ENCODE data around the gene MLLT3.
A peak's percentile ranks its signal among the peaks of the same experiment; 100 is the strongest.

MLLT3 gene

DNA sequence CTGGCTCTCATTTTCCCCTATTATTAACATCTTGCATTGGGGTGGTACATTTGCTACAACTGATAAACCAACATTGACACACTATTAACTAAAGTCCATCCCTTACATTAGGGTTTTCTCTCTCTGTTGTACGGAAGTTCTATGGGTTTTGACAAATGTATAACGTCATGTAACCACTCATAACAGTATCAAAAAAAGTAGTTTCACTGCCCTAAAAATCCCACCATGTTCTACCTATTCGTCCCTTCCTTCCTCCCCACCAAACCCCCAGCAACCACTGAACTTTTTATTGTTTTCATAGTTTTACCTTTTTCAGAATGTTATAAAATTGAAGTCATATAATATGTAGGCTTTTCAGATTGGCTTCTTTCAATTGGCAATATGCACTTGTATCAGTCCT, 40.1 kb downstream of the MLLT3 start:
- no peaks in the 10 kb centered on the region for H3K36me3 ChIP-seq (ENCODE audit: control insufficient read depth in 2 of 2, insufficient read depth in 2 of 2, low read length in 2 of 2)
- no peak overlapping the region for H3K9ac ChIP-seq (ENCODE audit: low read depth in 1 of 2, low read length in 2 of 2)
- H3K4me3 ChIP-seq (ENCODE audit: low read length in 2 of 2): no peak overlapping the region
- H3K27ac ChIP-seq (ENCODE audit: low read depth in 2 of 2, low read length in 2 of 2): no peak overlapping the region
- H3K27me3 ChIP-seq (ENCODE audit: control insufficient read depth in 2 of 2, insufficient read depth in 2 of 2, low read length in 2 of 2): no peaks in the 10 kb centered on the region
- peaks cover 0 to 8% of the 10 kb centered on the region in 2 donors for H3K4me1 ChIP-seq (ENCODE audit: control insufficient read depth in 2 of 2, insufficient read depth in 2 of 2, low read length in 2 of 2)
- no peaks in the 10 kb centered on the region for H3K9me3 ChIP-seq (ENCODE audit: control insufficient read depth in 2 of 2, low read length in 2 of 2)

GRCh38 chr9:20580673-20581072, 41.6 kb downstream of the MLLT3 start:
- Histone ChIP-seq H3K9me3 (ENCODE audit: control insufficient read depth in 2 of 2, low read length in 2 of 2) (no peaks in the 10 kb centered on the region), H3K4me1 (ENCODE audit: control insufficient read depth in 2 of 2, insufficient read depth in 2 of 2, low read length in 2 of 2) (peaks cover 0 to 8% of the 10 kb centered on the region in 2 donors), H3K4me3 (ENCODE audit: low read length in 2 of 2) (no peak overlapping the region), H3K36me3 (ENCODE audit: control insufficient read depth in 2 of 2, insufficient read depth in 2 of 2, low read length in 2 of 2) (no peaks in the 10 kb centered on the region), H3K9ac (ENCODE audit: low read depth in 1 of 2, low read length in 2 of 2) (no peak overlapping the region), H3K27me3 (ENCODE audit: control insufficient read depth in 2 of 2, insufficient read depth in 2 of 2, low read length in 2 of 2) (no peaks in the 10 kb centered on the region), H3K27ac (ENCODE audit: low read depth in 2 of 2, low read length in 2 of 2) (no peak overlapping the region)

GRCh38 chr9:20579524-20580314, 42.6 kb downstream of the MLLT3 start:
- Histone ChIP-seq H3K27ac (ENCODE audit: low read depth in 2 of 2, low read length in 2 of 2) (no peak overlapping the region), H3K9me3 (ENCODE audit: control insufficient read depth in 2 of 2, low read length in 2 of 2) (no peaks in the 10 kb centered on the region), H3K36me3 (ENCODE audit: control insufficient read depth in 2 of 2, insufficient read depth in 2 of 2, low read length in 2 of 2) (no peaks in the 10 kb centered on the region), H3K9ac (ENCODE audit: low read depth in 1 of 2, low read length in 2 of 2) (no peak overlapping the region), H3K27me3 (ENCODE audit: control insufficient read depth in 2 of 2, insufficient read depth in 2 of 2, low read length in 2 of 2) (no peaks in the 10 kb centered on the region), H3K4me1 (ENCODE audit: control insufficient read depth in 2 of 2, insufficient read depth in 2 of 2, low read length in 2 of 2) (peaks cover 0 to 8% of the 10 kb centered on the region in 2 donors), H3K4me3 (ENCODE audit: low read length in 2 of 2) (no peak overlapping the region)

DNA sequence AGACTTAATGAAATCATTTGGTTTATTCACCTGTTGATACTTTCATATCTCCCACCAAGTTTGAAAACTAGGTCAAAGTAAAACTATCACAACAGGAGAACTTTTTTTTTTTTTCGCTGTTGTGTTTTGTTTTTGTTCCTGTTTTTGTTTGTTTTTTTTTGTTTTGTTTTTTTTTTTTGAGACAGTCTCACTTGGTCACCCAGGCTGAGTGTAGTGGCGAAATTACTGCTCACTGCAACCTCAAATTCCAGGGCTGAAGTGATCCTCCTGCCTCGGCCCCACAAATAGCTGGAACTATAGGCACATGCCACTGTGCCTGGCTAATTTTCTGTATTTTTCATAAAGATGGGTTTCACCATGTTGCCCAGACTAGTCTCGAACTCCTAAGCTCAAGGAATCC, 49.3 kb downstream of the MLLT3 start:
- Histone ChIP-seq H3K36me3 (ENCODE audit: control insufficient read depth in 2 of 2, insufficient read depth in 2 of 2, low read length in 2 of 2) (no peaks in the 10 kb centered on the region), H3K4me1 (ENCODE audit: control insufficient read depth in 2 of 2, insufficient read depth in 2 of 2, low read length in 2 of 2) (peaks cover 2 to 11% of the 10 kb centered on the region in 2 donors), H3K4me3 (ENCODE audit: low read length in 2 of 2) (no peak overlapping the region), H3K27me3 (ENCODE audit: control insufficient read depth in 2 of 2, insufficient read depth in 2 of 2, low read length in 2 of 2) (no peaks in the 10 kb centered on the region), H3K9ac (ENCODE audit: low read depth in 1 of 2, low read length in 2 of 2) (no peak overlapping the region), H3K27ac (ENCODE audit: low read depth in 2 of 2, low read length in 2 of 2) (no peak overlapping the region), H3K9me3 (ENCODE audit: control insufficient read depth in 2 of 2, low read length in 2 of 2) (no peaks in the 10 kb centered on the region)

DNA sequence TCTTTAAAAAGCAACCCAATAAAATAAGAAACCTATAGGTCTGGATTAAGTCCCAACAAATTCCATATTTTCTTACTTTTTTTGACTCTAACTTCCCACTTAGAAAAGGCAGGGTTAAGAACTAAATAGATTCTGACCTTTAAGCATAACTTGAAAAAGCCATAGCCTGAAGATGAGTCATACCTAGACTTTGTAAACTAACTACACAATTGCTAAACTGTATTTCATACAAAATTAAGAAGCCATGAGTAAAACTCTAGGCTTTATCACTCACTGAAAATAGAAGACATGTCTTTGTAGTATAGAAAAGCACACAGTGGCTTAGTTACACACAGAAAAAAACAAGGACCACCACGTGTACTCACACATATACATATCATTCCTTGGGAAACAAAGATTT, 51.5 kb downstream of the MLLT3 start:
- peak overlapping the region in 1 of 2 donors; percentile 17 for H3K4me3 ChIP-seq (ENCODE audit: low read length in 2 of 2)
- H3K4me1 ChIP-seq (ENCODE audit: control insufficient read depth in 2 of 2, insufficient read depth in 2 of 2, low read length in 2 of 2): peaks cover 2 to 11% of the 10 kb centered on the region in 2 donors
- no peak overlapping the region for H3K27ac ChIP-seq (ENCODE audit: low read depth in 2 of 2, low read length in 2 of 2)
- no peak overlapping the region for H3K9ac ChIP-seq (ENCODE audit: low read depth in 1 of 2, low read length in 2 of 2)
- no peaks in the 10 kb centered on the region for H3K27me3 ChIP-seq (ENCODE audit: control insufficient read depth in 2 of 2, insufficient read depth in 2 of 2, low read length in 2 of 2)
- H3K9me3 ChIP-seq (ENCODE audit: control insufficient read depth in 2 of 2, low read length in 2 of 2): no peaks in the 10 kb centered on the region
- H3K36me3 ChIP-seq (ENCODE audit: control insufficient read depth in 2 of 2, insufficient read depth in 2 of 2, low read length in 2 of 2): no peaks in the 10 kb centered on the region

GRCh38 chr9:20570087-20570486, 52.2 kb downstream of the MLLT3 start:
- Histone ChIP-seq H3K27me3 (ENCODE audit: control insufficient read depth in 2 of 2, insufficient read depth in 2 of 2, low read length in 2 of 2) (no peaks in the 10 kb centered on the region), H3K4me3 (ENCODE audit: low read length in 2 of 2) (peak overlapping the region in 1 of 2 donors; percentile 34), H3K9ac (ENCODE audit: low read depth in 1 of 2, low read length in 2 of 2) (no peak overlapping the region), H3K9me3 (ENCODE audit: control insufficient read depth in 2 of 2, low read length in 2 of 2) (no peaks in the 10 kb centered on the region), H3K27ac (ENCODE audit: low read depth in 2 of 2, low read length in 2 of 2) (peak overlapping the region; percentile 11 to 12), H3K4me1 (ENCODE audit: control insufficient read depth in 2 of 2, insufficient read depth in 2 of 2, low read length in 2 of 2) (peaks cover 2 to 11% of the 10 kb centered on the region in 2 donors), H3K36me3 (ENCODE audit: control insufficient read depth in 2 of 2, insufficient read depth in 2 of 2, low read length in 2 of 2) (no peaks in the 10 kb centered on the region)

DNA sequence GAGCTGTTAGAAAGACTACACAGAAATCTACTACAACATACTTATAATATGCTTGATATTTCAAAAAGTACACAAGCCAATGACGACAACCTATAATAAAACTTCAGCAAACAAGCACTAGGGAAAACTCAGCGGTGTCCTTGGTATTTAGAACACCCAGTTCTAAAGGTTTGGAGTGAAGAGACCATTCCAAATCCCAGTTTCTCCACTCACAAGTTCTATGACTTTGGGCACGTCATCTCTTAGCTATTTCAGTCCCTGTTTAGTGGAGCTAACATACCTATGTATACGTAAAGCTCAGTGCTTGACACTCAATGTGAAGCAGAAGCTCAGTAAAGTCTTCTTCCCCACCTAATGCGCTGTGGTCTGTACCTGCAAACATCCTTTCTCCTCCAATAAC, 52.8 kb downstream of the MLLT3 start:
- H3K27ac ChIP-seq (ENCODE audit: low read depth in 2 of 2, low read length in 2 of 2): peak overlapping the region; percentile 11 to 12
- peaks cover 2 to 11% of the 10 kb centered on the region in 2 donors for H3K4me1 ChIP-seq (ENCODE audit: control insufficient read depth in 2 of 2, insufficient read depth in 2 of 2, low read length in 2 of 2)
- H3K4me3 ChIP-seq (ENCODE audit: low read length in 2 of 2): peak overlapping the region in 1 of 2 donors; percentile 34

DNA sequence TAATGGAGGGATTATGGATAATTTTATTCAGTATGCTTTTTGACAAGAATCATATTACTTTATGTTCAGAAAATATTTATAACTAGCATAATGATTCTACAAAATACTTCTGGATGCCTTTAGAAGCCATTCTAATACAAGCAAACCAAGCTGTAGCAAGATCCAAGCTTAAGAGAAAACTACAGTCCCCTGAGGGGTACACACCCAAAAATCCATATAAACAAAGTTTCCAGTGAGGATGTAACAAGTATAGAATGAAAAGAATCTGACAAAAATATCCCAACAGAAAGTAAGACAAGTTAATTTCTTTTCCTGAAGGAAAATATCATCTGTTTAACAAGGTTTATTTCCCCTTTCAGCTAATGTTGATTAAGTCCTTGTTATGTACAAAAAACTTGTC, 53.9 kb downstream of the MLLT3 start:
- Histone ChIP-seq H3K36me3 (ENCODE audit: control insufficient read depth in 2 of 2, insufficient read depth in 2 of 2, low read length in 2 of 2) (no peaks in the 10 kb centered on the region), H3K9me3 (ENCODE audit: control insufficient read depth in 2 of 2, low read length in 2 of 2) (no peaks in the 10 kb centered on the region), H3K27me3 (ENCODE audit: control insufficient read depth in 2 of 2, insufficient read depth in 2 of 2, low read length in 2 of 2) (no peaks in the 10 kb centered on the region), H3K4me1 (ENCODE audit: control insufficient read depth in 2 of 2, insufficient read depth in 2 of 2, low read length in 2 of 2) (peaks cover 2 to 11% of the 10 kb centered on the region in 2 donors), H3K27ac (ENCODE audit: low read depth in 2 of 2, low read length in 2 of 2) (no peak overlapping the region), H3K9ac (ENCODE audit: low read depth in 1 of 2, low read length in 2 of 2) (no peak overlapping the region), H3K4me3 (ENCODE audit: low read length in 2 of 2) (no peak overlapping the region)

More for the DNA sequence above, 52.8 kb downstream of the MLLT3 start:
- Histone ChIP-seq H3K9me3 (ENCODE audit: control insufficient read depth in 2 of 2, low read length in 2 of 2) (no peaks in the 10 kb centered on the region), H3K36me3 (ENCODE audit: control insufficient read depth in 2 of 2, insufficient read depth in 2 of 2, low read length in 2 of 2) (no peaks in the 10 kb centered on the region), H3K27me3 (ENCODE audit: control insufficient read depth in 2 of 2, insufficient read depth in 2 of 2, low read length in 2 of 2) (no peaks in the 10 kb centered on the region), H3K9ac (ENCODE audit: low read depth in 1 of 2, low read length in 2 of 2) (no peak overlapping the region)

DNA sequence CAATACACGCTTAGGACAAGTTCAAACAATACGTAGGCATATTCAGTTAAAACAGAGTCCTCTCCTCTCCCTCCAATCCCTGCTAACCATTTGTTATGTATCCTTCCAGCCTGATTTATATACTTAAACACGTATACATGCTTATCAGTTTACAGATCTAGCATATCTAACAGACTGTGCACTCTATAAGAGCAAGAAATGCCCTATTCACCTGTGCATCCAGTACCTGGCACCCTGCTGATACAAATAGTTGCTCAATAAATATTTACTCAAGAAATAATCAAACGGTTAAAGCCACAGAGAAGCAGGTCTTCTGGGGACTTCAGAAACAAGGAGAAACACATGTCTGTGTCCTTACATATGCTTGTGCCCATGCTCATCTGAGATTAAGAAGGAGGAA, 55.9 kb downstream of the MLLT3 start:
- Histone ChIP-seq H3K36me3 (ENCODE audit: control insufficient read depth in 2 of 2, insufficient read depth in 2 of 2, low read length in 2 of 2) (no peaks in the 10 kb centered on the region), H3K4me1 (ENCODE audit: control insufficient read depth in 2 of 2, insufficient read depth in 2 of 2, low read length in 2 of 2) (peaks cover 6 to 18% of the 10 kb centered on the region in 2 donors), H3K4me3 (ENCODE audit: low read length in 2 of 2) (no peak overlapping the region), H3K9ac (ENCODE audit: low read depth in 1 of 2, low read length in 2 of 2) (no peak overlapping the region), H3K27ac (ENCODE audit: low read depth in 2 of 2, low read length in 2 of 2) (no peak overlapping the region), H3K27me3 (ENCODE audit: control insufficient read depth in 2 of 2, insufficient read depth in 2 of 2, low read length in 2 of 2) (no peaks in the 10 kb centered on the region), H3K9me3 (ENCODE audit: control insufficient read depth in 2 of 2, low read length in 2 of 2) (no peaks in the 10 kb centered on the region)

DNA sequence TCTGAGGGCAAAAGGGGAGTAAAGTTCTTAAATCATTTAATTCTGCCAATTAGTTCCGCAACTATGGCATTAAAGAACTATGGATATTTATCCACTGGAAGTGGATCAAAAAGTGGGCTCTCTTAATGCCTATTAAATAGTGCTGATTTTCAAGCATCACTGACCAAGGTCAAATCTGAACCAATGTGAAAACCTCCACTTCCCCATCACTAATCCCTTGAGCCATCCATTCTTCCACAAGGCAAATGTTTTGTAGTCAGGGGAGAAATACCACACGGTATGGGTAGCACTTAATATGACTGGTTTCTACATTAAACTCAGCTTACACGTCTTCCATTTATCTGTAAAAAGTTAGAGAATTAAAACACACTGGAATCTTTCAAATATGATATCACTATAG, 57.6 kb downstream of the MLLT3 start:
- Histone ChIP-seq H3K9ac (ENCODE audit: low read depth in 1 of 2, low read length in 2 of 2) (no peak overlapping the region), H3K9me3 (ENCODE audit: control insufficient read depth in 2 of 2, low read length in 2 of 2) (no peaks in the 10 kb centered on the region), H3K36me3 (ENCODE audit: control insufficient read depth in 2 of 2, insufficient read depth in 2 of 2, low read length in 2 of 2) (no peaks in the 10 kb centered on the region), H3K4me1 (ENCODE audit: control insufficient read depth in 2 of 2, insufficient read depth in 2 of 2, low read length in 2 of 2) (peaks cover 4 to 17% of the 10 kb centered on the region in 2 donors), H3K4me3 (ENCODE audit: low read length in 2 of 2) (no peak overlapping the region), H3K27me3 (ENCODE audit: control insufficient read depth in 2 of 2, insufficient read depth in 2 of 2, low read length in 2 of 2) (no peaks in the 10 kb centered on the region), H3K27ac (ENCODE audit: low read depth in 2 of 2, low read length in 2 of 2) (no peak overlapping the region)

All from mucosa of rectum (tissue), 2 donors.